Neural cell (in vitro differentiated cells): Measurements from ENCODE around the gene RAB3GAP2. TPM values are rescaled to one million over a fixed set of nuclear protein-coding genes. Genes with fewer than 3 reads are reported as not detected.

Source experiments
- polyA plus RNA-seq: library from polyadenylated mRNA; depleted of rRNA; stranded (reverse); fragments of >200 nt; gene quantifications from 2 replicates; pipeline ENCODE4 v1.2.3, GENCODE V29; 2014
- small RNA-seq, 3 experiments: library from RNA; depleted of rRNA; stranded (forward); fragments of <200 nt; gene quantifications; one replicate each; pipeline ENCODE3, GENCODE V24; 2012

Gene RAB3GAP2
- polyA plus RNA-seq, 1 donor from 2014 or later, result 39.9 TPM

Small RNAs within 50 kb of the gene (small RNA-seq; reads per million reads assigned to genes)
- gene MIR194-1 (0 to 0.89 (median 0.71) reads per million in 3 experiments), gene MIR215 (0 to 0.35 (median 0.03) reads per million in 3 experiments), gene MIR664A (0 reads per million in 3 experiments), gene SNORA36B (0 to 0.46 (median 0.03) reads per million in 3 experiments)

Other genes with a start within 250 kb of the RAB3GAP2 start
- 51.6 and 63.4 TPM in 2 replicates for gene EPRS1, start 225.9 kb downstream of the RAB3GAP2 start, polyA plus RNA-seq
- gene BPNT1, start 182.7 kb downstream of the RAB3GAP2 start, polyA plus RNA-seq, result 38.4 and 47.2 TPM in 2 replicates
- 58.8 and 59.2 TPM in 2 replicates for gene IARS2, start 178.3 kb downstream of the RAB3GAP2 start, polyA plus RNA-seq